ENCODE data around the gene HNRNPA0. TPM values are rescaled to one million over a fixed set of nuclear protein-coding genes. Genes with fewer than 3 reads are reported as not detected.
A peak's percentile ranks its signal among the peaks of the same experiment; 100 is the strongest.

HNRNPA0 gene
- total and polyA plus RNA-seq, 9 of the 15 experiments (the other 6 are each of a cell fraction or from before 2014, with no cell fraction given) = 5.0 to 33.3 (median 10.7) TPM

DNA sequence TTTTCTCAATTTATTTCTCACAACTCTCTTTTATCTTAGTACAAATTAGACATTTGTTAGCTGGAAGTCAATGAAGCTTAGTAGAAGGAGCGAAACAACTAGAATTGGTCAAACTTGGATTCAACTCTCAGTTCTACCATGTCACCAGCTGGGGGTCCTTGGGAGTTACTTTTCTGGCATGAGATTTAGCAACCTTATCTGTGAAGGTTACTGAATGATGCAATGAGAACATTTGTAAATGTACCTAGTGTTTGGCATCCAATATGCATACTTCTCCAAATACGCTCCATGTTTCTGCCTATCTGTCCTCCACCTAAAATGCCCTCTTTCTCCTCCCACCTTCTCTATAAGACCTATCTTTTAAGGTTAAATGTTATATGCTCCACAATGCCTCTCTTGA is 6.3 kb downstream of the HNRNPA0 start:
- no TSS peak for BruUV-seq (replicated peaks)
- 54% methylated on average over 2 of the region's 2 CpGs for WGBS (ENCODE audit: insufficient coverage, low coverage, missing lambda C conversion rate)
- ATAC-seq (peak; percentile 13; the same call in 1 of the 3 replicates), FAIRE-seq (no peak), DNase-seq (ENCODE audit: extremely low read depth in 1 of 4, low spot score in 3 of 4) (no peak)
- no peak overlapping the region for H3K9ac ChIP-seq (ENCODE audit: insufficient read depth in 1 of 2, low read depth in 2 of 2, low read length in 2 of 2)
- CTCF ChIA-PET (ENCODE audit: low intra/inter-chr PET ratio) = no interaction called here
- H3K27me3 ChIP-seq (ENCODE audit: control insufficient read depth in 2 of 2, insufficient read depth in 2 of 2, low read length in 2 of 2) = no peaks in the 10 kb centered on the region; a peak in 1 of 5 replicates
- intact Hi-C loops (cut with micrococcal nuclease) (no loop called here), in situ Hi-C loops (cut with MboI) (no loop called here)
- no peak overlapping the region for H2AFZ ChIP-seq (ENCODE audit: low read depth, low read length)
- no peaks in the 10 kb centered on the region for H3K9me3 ChIP-seq (replicated peaks; ENCODE audit: control insufficient read depth, insufficient read depth, low read depth, low read length)
- POLR2A ChIA-PET = no interaction called here
- peaks cover 26% of the 10 kb centered on the region for H3K79me2 ChIP-seq (ENCODE audit: control insufficient read depth, insufficient read depth, low read length)
- no peak overlapping the region for H3K4me3 ChIP-seq
- H3K4me1 ChIP-seq (replicated peaks in 1 of 2; ENCODE audit: control insufficient read depth in 2 of 2, insufficient read depth in 2 of 2, low read length in 2 of 2) = no peaks in the 10 kb centered on the region
- H3K9me1 ChIP-seq (ENCODE audit: control insufficient read depth, insufficient read depth, low read length) = no peaks in the 10 kb centered on the region
- no peak overlapping the region for H3K27ac ChIP-seq (ENCODE audit: extremely low read depth, low read depth, low read length)
- peaks cover 21% of the 10 kb centered on the region for H4K20me1 ChIP-seq (replicated peaks; ENCODE audit: control insufficient read depth, insufficient read depth, low read length)
- TF ChIP-seq, protein P1, sequence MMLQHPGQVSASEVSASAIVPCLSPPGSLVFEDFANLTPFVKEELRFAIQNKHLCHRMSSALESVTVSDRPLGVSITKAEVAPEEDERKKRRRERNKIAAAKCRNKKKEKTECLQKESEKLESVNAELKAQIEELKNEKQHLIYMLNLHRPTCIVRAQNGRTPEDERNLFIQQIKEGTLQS (IDR thresholded peaks at IDR 0.05) = peak; percentile 68
- TF ChIP-seq, protein P1 (CRISPR knock-in tag; conservative IDR thresholded peaks at IDR 0.05) = no peak
- TF ChIP-seq CEBPG (CRISPR knock-in tag; IDR thresholded peaks at IDR 0.05) = peak; percentile 36; the same call in 1 of the 2 replicates
- peak in 1 of 2 experiments; percentile 77; a peak in 2 of 4 replicates for TF ChIP-seq CEBPG (tag; conservative IDR thresholded peaks at IDR 0.05 in 1 of 2, IDR thresholded peaks at IDR 0.05 in 1 of 2)
- TF ChIP-seq CBFB (CRISPR knock-in tag; IDR thresholded peaks at IDR 0.05) = no peak
- TF ChIP-seq CEBPB (tag; IDR thresholded peaks at IDR 0.05) = peak; percentile 63
- TF ChIP-seq, protein P2, sequence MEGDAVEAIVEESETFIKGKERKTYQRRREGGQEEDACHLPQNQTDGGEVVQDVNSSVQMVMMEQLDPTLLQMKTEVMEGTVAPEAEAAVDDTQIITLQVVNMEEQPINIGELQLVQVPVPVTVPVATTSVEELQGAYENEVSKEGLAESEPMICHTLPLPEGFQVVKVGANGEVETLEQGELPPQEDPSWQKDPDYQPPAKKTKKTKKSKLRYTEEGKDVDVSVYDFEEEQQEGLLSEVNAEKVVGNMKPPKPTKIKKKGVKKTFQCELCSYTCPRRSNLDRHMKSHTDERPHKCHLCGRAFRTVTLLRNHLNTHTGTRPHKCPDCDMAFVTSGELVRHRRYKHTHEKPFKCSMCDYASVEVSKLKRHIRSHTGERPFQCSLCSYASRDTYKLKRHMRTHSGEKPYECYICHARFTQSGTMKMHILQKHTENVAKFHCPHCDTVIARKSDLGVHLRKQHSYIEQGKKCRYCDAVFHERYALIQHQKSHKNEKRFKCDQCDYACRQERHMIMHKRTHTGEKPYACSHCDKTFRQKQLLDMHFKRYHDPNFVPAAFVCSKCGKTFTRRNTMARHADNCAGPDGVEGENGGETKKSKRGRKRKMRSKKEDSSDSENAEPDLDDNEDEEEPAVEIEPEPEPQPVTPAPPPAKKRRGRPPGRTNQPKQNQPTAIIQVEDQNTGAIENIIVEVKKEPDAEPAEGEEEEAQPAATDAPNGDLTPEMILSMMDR (IDR thresholded peaks at IDR 0.05 in 2 of 3, conservative IDR thresholded peaks at IDR 0.05 in 1 of 3; ENCODE audit: insufficient read depth in 2 of 3, low read depth in 1 of 3, low read length in 3 of 3) = 0 out of 6 replicates have a peak, but pooled peaks of 1 of the 3 experiments have one; percentile 1
- TF ChIP-seq FOS (IDR thresholded peaks at IDR 0.05; ENCODE audit: extremely low read depth, insufficient read length) = no peak
- no peak for TF ChIP-seq NONO (IDR thresholded peaks at IDR 0.05; ENCODE audit: low read depth in 2 of 2, low read length in 1 of 2)
- H3K36me3 ChIP-seq (ENCODE audit: control insufficient read depth, insufficient read depth, low read length) = peaks cover 21% of the 10 kb centered on the region; the same call in 2 of the 3 replicates
- no peak overlapping the region for H3K4me2 ChIP-seq (ENCODE audit: insufficient read depth, low read length)

Data from K562 (cell line).